PC-3 (cell line): ENCODE data around the gene CES5A. TPM values are rescaled to one million over a fixed set of nuclear protein-coding genes. Genes with fewer than 3 reads are reported as not detected.

ENCODE experiments used
- ATAC-seq: fragments of 200-7000 bp; cut with Tn5 transposase; 2 replicates; pipeline ENCODE4 v1.9.1; 2020; ENCODE audit warnings: mild to moderate bottlenecking, moderate library complexity
- BruUV-seq: library from RNA; stranded (reverse); fragments of 400-500 nt; replicated peaks from 2 replicates; lab custom pipeline; 2021; lab: Mats Ljungman, UMichigan
- CTCF ChIA-PET: fragments of 300-600 bp; sonication (Branson Sonifier 250); formaldehyde crosslinking; loops from one replicate; lab custom pipeline; 2022; ENCODE audit warnings: antibody characterized with exemption; lab: Charles Lee
- POLR2A ChIA-PET: fragments of 300-600 bp; sonication (Branson Sonifier 250); formaldehyde crosslinking; loops from one replicate; lab custom pipeline; 2022; ENCODE audit warnings: antibody characterized with exemption; ENCODE audit not compliant: unreplicated experiment; lab: Charles Lee
- DNase-seq: peaks from one replicate; pipeline ENCODE4 v3.0.0-alpha.2; 2015
- H2AFZ ChIP-seq: fragments of 300-600 bp; sonication (generic); 2 replicates; pipeline ENCODE4 v1.6.0; 2016; ENCODE audit warnings: antibody characterized with exemption, low read length
- H3F3A ChIP-seq: fragments of 300-600 bp; sonication (generic); one replicate; pipeline ENCODE4 v1.6.0; 2017; ENCODE audit warnings: antibody characterized with exemption, low read length, control low read depth, mild to moderate bottlenecking; ENCODE audit not compliant: unreplicated experiment
- H3K27ac ChIP-seq: fragments of 300-600 bp; sonication (generic); 2 replicates; pipeline ENCODE4 v1.5.1; 2016; ENCODE audit warnings: mild to moderate bottlenecking, low read length
- H3K27me3 ChIP-seq: fragments of 300-600 bp; sonication (generic); 2 replicates; pipeline ENCODE4 v1.6.1; 2016; ENCODE audit warnings: low read length, mixed read lengths
- H3K36me3 ChIP-seq: fragments of 300-600 bp; sonication (generic); 2 replicates; pipeline ENCODE4 v1.6.1; 2016; ENCODE audit warnings: low read depth, mixed run types, low read length, mixed read lengths
- H3K4me1 ChIP-seq: fragments of 300-600 bp; sonication (generic); 2 replicates; pipeline ENCODE4 v1.5.1; 2016; ENCODE audit warnings: low read length; ENCODE audit not compliant: insufficient read depth
- H3K4me2 ChIP-seq: fragments of 300-600 bp; sonication (generic); 2 replicates; pipeline ENCODE4 v1.6.0; 2016; ENCODE audit warnings: low read length
- H3K4me3 ChIP-seq: fragments of 300-600 bp; sonication (generic); 2 replicates; pipeline ENCODE4 v1.5.1; 2016; ENCODE audit warnings: mild to moderate bottlenecking, low read length, mixed read lengths
- H3K79me2 ChIP-seq: fragments of 300-600 bp; sonication (generic); 2 replicates; pipeline ENCODE4 v1.6.1; 2017; ENCODE audit warnings: low read length, mixed read lengths
- H3K9ac ChIP-seq: fragments of 300-600 bp; sonication (generic); 2 replicates; pipeline ENCODE4 v1.6.0; 2016; ENCODE audit warnings: mild to moderate bottlenecking, low read length
- H3K9me2 ChIP-seq: fragments of 300-600 bp; sonication (generic); replicated peaks from 2 replicates; pipeline ENCODE4 v1.6.1; 2016; ENCODE audit warnings: mixed run types, low read length, mixed read lengths
- H3K9me3 ChIP-seq: fragments of 300-600 bp; sonication (generic); 2 replicates; pipeline ENCODE4 v1.6.1; 2016; ENCODE audit warnings: low read length, mixed read lengths
- H4K20me1 ChIP-seq: fragments of 300-600 bp; sonication (generic); 2 replicates; pipeline ENCODE4 v1.6.1; 2016; ENCODE audit warnings: low read length, mixed read lengths
- CTCF ChIP-seq: fragments of 300-600 bp; sonication (generic); conservative IDR thresholded peaks from 2 replicates; pipeline ENCODE4 v1.5.1; 2017; ENCODE audit warnings: antibody characterized with exemption, low read depth, mild to moderate bottlenecking, low read length
- EZH2 ChIP-seq: fragments of 300-600 bp; sonication (generic); IDR thresholded peaks from one replicate; pipeline ENCODE4 v1.6.1; 2017; ENCODE audit warnings: antibody characterized with exemption, mild to moderate bottlenecking, low read length; ENCODE audit not compliant: unreplicated experiment
- EZH2phosphoT487 ChIP-seq: fragments of 300-600 bp; sonication (generic); IDR thresholded peaks from 2 replicates; pipeline ENCODE4 v1.6.1; 2018; ENCODE audit warnings: mild to moderate bottlenecking, antibody characterized with exemption, low read length, borderline replicate concordance
- intact Hi-C: fragments of 100-400 bp; cut with micrococcal nuclease; formaldehyde crosslinking; loops from 2 replicates; pipeline ENCODE4 v1.9.0; 2023
- total RNA-seq: library from RNA; depleted of rRNA; stranded (reverse); fragments of >200 nt; gene quantifications from 2 replicates; pipeline ENCODE4 v1.2.3, GENCODE V29; 2014

The CES5A gene
- total RNA-seq, 1 experiment from 2014 or later: not detected

- CTCF ChIA-PET: no interaction called here
Measured at GRCh38 chr16:55872130-55872529, 3.0 kb downstream of the CES5A start.

GRCh38 chr16:55871411-55872038 lies 3.6 kb downstream of the CES5A start:
- no peak overlapping the region for H2AFZ ChIP-seq
- CTCF ChIA-PET: no interaction called here
- no peaks in the 10 kb centered on the region for H4K20me1 ChIP-seq
- intact Hi-C loops: no loop called here
- 0 out of 2 replicates have a peak, but pooled peaks cover 3% of the 10 kb centered on the region for H3K27me3 ChIP-seq
- no peaks in the 10 kb centered on the region for H3F3A ChIP-seq
- POLR2A ChIA-PET: no interaction called here
- DNase-seq (no peak), ATAC-seq (no peak)
- TF ChIP-seq EZH2 (no peak), EZH2phosphoT487 (no peak), CTCF (no peak)
- no peaks in the 10 kb centered on the region for H3K9me3 ChIP-seq
- H3K36me3 ChIP-seq: no peaks in the 10 kb centered on the region
- H3K4me3 ChIP-seq: no peak overlapping the region
- H3K27ac ChIP-seq: no peak overlapping the region
- no peak overlapping the region for H3K4me2 ChIP-seq
- H3K4me1 ChIP-seq: no peaks in the 10 kb centered on the region
- H3K79me2 ChIP-seq: no peaks in the 10 kb centered on the region
- no peak overlapping the region for H3K9ac ChIP-seq
- H3K9me2 ChIP-seq: no peaks in the 10 kb centered on the region
- BruUV-seq: no TSS peak

More at GRCh38 chr16:55872130-55872529, 3.0 kb downstream of the CES5A start:
- no peaks in the 10 kb centered on the region for H3K79me2 ChIP-seq
- POLR2A ChIA-PET: no interaction called here
- H3K27ac ChIP-seq: no peak overlapping the region
- TF ChIP-seq EZH2 (no peak), EZH2phosphoT487 (no peak), CTCF (no peak)
- no peaks in the 10 kb centered on the region for H3K9me3 ChIP-seq
- H4K20me1 ChIP-seq: no peaks in the 10 kb centered on the region
- H2AFZ ChIP-seq: no peak overlapping the region
- H3K4me1 ChIP-seq: no peaks in the 10 kb centered on the region
- intact Hi-C loops: no loop called here
- DNase-seq: no peak
- no peak overlapping the region for H3K4me3 ChIP-seq
- H3K36me3 ChIP-seq: no peaks in the 10 kb centered on the region
- no peak overlapping the region for H3K9ac ChIP-seq
- no peak overlapping the region for H3K4me2 ChIP-seq
- H3F3A ChIP-seq: no peaks in the 10 kb centered on the region
- no peaks in the 10 kb centered on the region for H3K9me2 ChIP-seq
- ATAC-seq: no peak
- no TSS peak for BruUV-seq
- 0 out of 2 replicates have a peak, but pooled peaks cover 3% of the 10 kb centered on the region for H3K27me3 ChIP-seq

- H3K27me3 ChIP-seq: no peaks in the 10 kb centered on the region
- POLR2A ChIA-PET: no interaction called here
- no peaks in the 10 kb centered on the region for H4K20me1 ChIP-seq
- CTCF ChIA-PET: no interaction called here
- no peak overlapping the region for H2AFZ ChIP-seq
- DNase-seq (no peak), ATAC-seq (no peak)
- no peaks in the 10 kb centered on the region for H3K9me3 ChIP-seq
- H3K4me1 ChIP-seq: no peaks in the 10 kb centered on the region
- no peak overlapping the region for H3K9ac ChIP-seq
- no peaks in the 10 kb centered on the region for H3K36me3 ChIP-seq
- no peak for TF ChIP-seq EZH2
- no peak for TF ChIP-seq CTCF
- no peak for TF ChIP-seq EZH2phosphoT487
- intact Hi-C loops: no loop called here
- H3K4me3 ChIP-seq: no peak overlapping the region
- no peaks in the 10 kb centered on the region for H3F3A ChIP-seq
- no TSS peak for BruUV-seq
- H3K79me2 ChIP-seq: no peaks in the 10 kb centered on the region
- no peak overlapping the region for H3K4me2 ChIP-seq
- H3K27ac ChIP-seq: no peak overlapping the region
- no peaks in the 10 kb centered on the region for H3K9me2 ChIP-seq
Measured at GRCh38 chr16:55868980-55869379, 6.2 kb downstream of the CES5A start.
